ENCODE measurements around the gene RTKN.
"Not testable (repeated sequence)": the region's sequence is repeated elsewhere in the genome, so short reads cannot be mapped to it uniquely, and the experiment has no call there.

RTKN gene

GRCh38 chr2:74441690-74442482, at the start of gene RTKN:
Gene RTKN (minus strand): TSS chr2:74441937. CDS start chr2:74441816, 121 bp downstream.
- DNase-seq = peak; percentile 42 to 60

GRCh38 chr2:74489906-74490305, 48.2 kb upstream of the RTKN start:
- DNase-seq = no peak

GRCh38 chr2:74488643-74489481, 47.1 kb upstream of the RTKN start:
- DNase-seq = no peak

- DNase-seq = no peak
Observed at GRCh38 chr2:74486141-74486540, 44.4 kb upstream of the RTKN start.

- DNase-seq = not testable (repeated sequence)
Observed at GRCh38 chr2:74483675-74484164, 42.0 kb upstream of the RTKN start.

- DNase-seq = peak; percentile 90 to 92
Observed at GRCh38 chr2:74482801-74483674, 41.3 kb upstream of the RTKN start, which contains the start of the genes CCDC142 and TTC31. Gene CCDC142 (minus strand): TSS chr2:74482998. CDS start chr2:74482837, 161 bp downstream. Gene TTC31 (plus strand): TSS chr2:74483081. CDS start chr2:74483096, 15 bp downstream.

- no peak for DNase-seq
Observed at GRCh38 chr2:74481961-74482800, 40.4 kb upstream of the RTKN start.

- no peak for DNase-seq
Observed at GRCh38 chr2:74481431-74481830, 39.7 kb upstream of the RTKN start.

- no peak for DNase-seq
Observed at GRCh38 chr2:74474899-74475298, 33.2 kb upstream of the RTKN start.

GRCh38 chr2:74474481-74474880, 32.7 kb upstream of the RTKN start:
- DNase-seq = no peak

GRCh38 chr2:74472945-74473258, 31.2 kb upstream of the RTKN start:
- DNase-seq = no peak

GRCh38 chr2:74472086-74472944, 30.6 kb upstream of the RTKN start, which contains the start of gene MRPL53:
Gene MRPL53 (minus strand): TSS chr2:74472680. CDS start chr2:74472660, 20 bp downstream.
- peak; percentile 91 to 92 for DNase-seq

GRCh38 chr2:74471332-74472065, 29.8 kb upstream of the RTKN start:
- no peak for DNase-seq

GRCh38 chr2:74470742-74471141, 29.0 kb upstream of the RTKN start:
- not testable (repeated sequence) for DNase-seq

GRCh38 chr2:74464406-74464805, 22.7 kb upstream of the RTKN start:
- no peak for DNase-seq

GRCh38 chr2:74462786-74463105, 21.0 kb upstream of the RTKN start:
- DNase-seq = no peak

- DNase-seq = no peak
Observed at GRCh38 chr2:74462054-74462785, 20.5 kb upstream of the RTKN start.

- DNase-seq = no peak
Observed at GRCh38 chr2:74461187-74462053, 19.7 kb upstream of the RTKN start.
